Frontal cortex (tissue), 4 donors: ENCODE data around the gene BCL7A. TPM values are rescaled to one million over a fixed set of nuclear protein-coding genes. Genes with fewer than 3 reads are reported as not detected.
"Not testable (repeated sequence)": the region's sequence is repeated elsewhere in the genome, so short reads cannot be mapped to it uniquely, and the experiment has no call there.

Experiments
- DNase-seq, 2 donors: peaks; one replicate each; pipeline ENCODE4 v3.0.0; 2012; ENCODE audit warnings: low spot score in 2 of 2
- FAIRE-seq: peaks from 2 replicates; lab custom pipeline; 2012; peaks lifted over from hg19 to GRCh38; lab: Jason Lieb, UNC
- total RNA-seq: library from RNA; depleted of rRNA; stranded (reverse); fragments of >200 nt; gene quantifications from one replicate; pipeline ENCODE4 v1.2.3, GENCODE V29; 2014
- donor health status: control.
- donor health status: control.
- donor health status: control.

BCL7A gene
- total RNA-seq, 1 donor from 2014 or later = 88.0 TPM

DNA sequence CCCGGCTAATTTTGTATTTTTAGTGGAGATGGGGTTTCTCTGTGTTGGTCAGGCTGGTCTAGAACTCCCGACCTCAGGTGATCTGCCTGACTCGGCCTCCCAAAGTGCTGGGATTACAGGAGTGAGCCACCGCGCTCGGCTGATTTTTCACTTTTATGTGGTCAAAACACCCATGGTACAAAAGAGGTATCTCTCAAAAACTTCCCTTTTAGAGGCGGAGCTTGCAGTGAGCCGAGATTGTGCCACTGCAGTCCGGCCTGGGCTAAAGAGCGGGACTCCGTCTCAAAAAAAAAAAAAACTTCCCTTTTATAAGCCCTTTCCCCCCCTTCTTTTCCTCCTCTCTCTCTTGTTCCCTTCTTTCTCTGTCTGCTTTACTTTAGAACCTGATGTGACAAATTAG is 83.8 kb downstream of the BCL7A start:
- not testable (repeated sequence) for DNase-seq, FAIRE-seq

DNA sequence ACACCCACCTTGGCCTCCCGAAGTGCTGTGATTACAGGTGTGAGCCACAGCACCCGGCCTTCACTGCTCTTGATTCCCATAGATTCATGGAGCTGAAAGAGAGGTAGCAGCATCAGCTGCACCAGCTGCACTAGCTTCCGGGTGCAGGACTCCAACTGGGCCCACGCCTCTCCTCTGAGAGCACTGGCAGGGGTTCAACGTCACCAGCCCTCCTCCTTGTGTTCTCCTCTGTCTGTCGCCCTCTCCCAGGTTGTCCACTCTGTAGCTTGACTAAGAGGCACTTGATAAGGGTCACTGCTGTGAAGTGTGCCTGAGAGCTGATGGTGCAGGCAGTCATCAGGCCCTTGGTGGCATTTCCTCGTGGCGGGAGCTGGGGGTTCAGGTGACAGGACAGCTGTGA is 85.2 kb downstream of the BCL7A start:
- DNase-seq (no peak), FAIRE-seq (no peak)

- no peak for DNase-seq
- FAIRE-seq = no peak
Measured at GRCh38 chr12:122107261-122107660, 85.6 kb downstream of the BCL7A start.

DNA sequence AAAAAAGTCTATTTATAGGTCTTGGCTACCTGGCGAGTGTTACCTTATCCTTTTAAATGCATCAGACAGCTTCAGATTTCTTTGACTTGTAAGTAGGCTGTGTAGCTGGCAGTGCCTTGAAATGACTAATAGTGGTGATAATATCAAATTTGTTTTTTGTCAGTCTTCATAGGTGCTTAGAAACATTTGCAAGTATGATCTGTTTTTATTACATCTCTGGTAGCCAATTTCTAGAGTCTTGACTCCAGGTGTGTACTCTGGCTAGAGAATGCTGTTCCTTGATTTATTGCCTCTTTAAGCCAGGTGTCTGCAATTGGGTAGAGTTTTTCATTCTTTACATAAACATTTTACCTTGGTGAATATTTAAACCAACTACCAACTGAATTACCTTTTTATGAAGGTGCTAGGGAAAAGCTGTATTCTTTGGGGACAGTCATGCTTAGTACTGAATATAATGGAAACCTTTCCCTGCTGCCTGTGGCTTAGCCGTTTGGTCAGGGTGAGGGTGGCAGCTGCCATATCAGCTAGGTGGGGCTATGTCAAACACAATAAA is 89.5 kb downstream of the BCL7A start:
- DNase-seq (no peak), FAIRE-seq (no peak)

Other genes with a start within 250 kb of the BCL7A start
- gene RHOF, start 228.2 kb upstream of the BCL7A start, total RNA-seq = 13.0 TPM
- gene SETD1B, start 217.9 kb upstream of the BCL7A start, total RNA-seq = 2.4 TPM
- not detected for gene HPD, start 163.0 kb upstream of the BCL7A start, total RNA-seq
- gene PSMD9, start 133.1 kb upstream of the BCL7A start, total RNA-seq = 12.6 TPM
- gene CFAP251, start 103.3 kb upstream of the BCL7A start, total RNA-seq = 6.1 TPM
- gene MLXIP, start 56.9 kb downstream of the BCL7A start, total RNA-seq = 6.9 TPM
- not detected for gene IL31, start 152.3 kb downstream of the BCL7A start, total RNA-seq
- gene LRRC43, start 161.2 kb downstream of the BCL7A start, total RNA-seq = 2.0 TPM
- gene B3GNT4, start 181.8 kb downstream of the BCL7A start, total RNA-seq = 11.8 TPM
- gene DIABLO, start 204.2 kb downstream of the BCL7A start, total RNA-seq = 57.5 TPM
- 28.9 TPM for gene VPS33A, start 244.6 kb downstream of the BCL7A start, total RNA-seq